GM21367 (cell line): ENCODE results near the gene SULT4A1.
A peak's percentile ranks its signal among the peaks of the same experiment; 100 is the strongest.

ENCODE experiments used
- ATAC-seq: cut with Tn5 transposase; IDR thresholded peaks from one replicate; pipeline ENCODE4 v1.9.1; 2021; ENCODE audit not compliant: unreplicated experiment

SULT4A1 gene

DNA sequence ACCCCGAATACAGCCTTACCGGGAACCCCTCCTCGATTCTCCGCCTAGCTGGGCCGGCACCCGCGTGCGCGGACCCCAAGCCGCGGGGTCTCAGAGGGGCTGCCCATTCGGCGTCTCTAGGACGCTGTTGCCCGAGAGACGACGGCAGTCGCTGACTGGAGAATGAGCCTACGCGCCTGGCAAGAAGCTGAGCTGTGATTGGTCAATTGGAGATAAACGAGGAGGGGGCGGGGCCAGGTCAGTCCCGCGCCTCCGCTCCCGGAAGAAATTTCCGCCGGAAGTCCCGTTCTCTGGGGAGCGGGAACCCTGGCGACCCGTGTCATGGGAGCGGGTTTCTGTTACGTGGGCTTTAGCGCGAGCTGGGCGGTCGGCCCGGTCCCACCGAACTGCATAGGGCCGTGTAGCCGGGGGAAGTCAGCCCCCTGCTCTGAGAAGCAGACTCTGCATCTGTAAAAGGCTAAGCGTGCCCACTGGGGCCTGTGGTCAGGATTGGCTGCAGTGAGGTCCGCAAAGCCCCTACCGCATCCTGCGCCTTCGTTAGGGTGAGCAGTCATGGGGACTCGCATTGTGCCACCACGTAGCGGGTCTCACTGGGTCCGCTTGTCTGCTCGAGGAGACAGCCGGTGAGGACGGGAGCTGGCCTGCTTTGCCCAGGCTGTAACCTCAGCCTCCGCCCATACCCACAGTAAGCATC, 50.0 kb downstream of the SULT4A1 start, which contains the start of gene EFCAB6:
Gene EFCAB6, minus strand, starts transcription at position 157 of the 694 bp plus-strand sequence. CDS start 29,987 bp downstream, outside the sequence.
- ATAC-seq: peak; percentile 68

- ATAC-seq: no peak
These were observed 50.5 kb downstream of the SULT4A1 start for GRCh38 chr22:43811777-43812148.

- no peak for ATAC-seq
These were observed 59.3 kb downstream of the SULT4A1 start for GRCh38 chr22:43802897-43803495.

DNA sequence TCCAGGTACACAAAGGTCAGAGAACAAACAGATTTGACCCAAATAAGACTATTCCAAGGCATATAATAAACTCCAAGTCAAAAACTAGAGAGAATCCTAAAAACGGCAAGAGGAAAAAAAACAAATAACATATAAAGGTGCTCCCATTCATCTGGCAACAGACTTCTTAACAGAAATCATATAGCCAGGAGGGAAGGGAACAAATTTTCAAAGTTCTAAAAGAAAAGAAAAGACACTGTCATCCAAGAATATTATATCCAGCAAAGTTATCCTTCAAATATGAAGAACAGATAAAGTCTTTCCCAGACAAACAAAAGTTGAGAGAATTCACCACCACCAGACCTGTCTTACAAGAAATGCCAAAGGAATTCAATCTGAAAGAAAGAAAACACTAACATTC, 61.3 kb downstream of the SULT4A1 start:
- no peak for ATAC-seq

DNA sequence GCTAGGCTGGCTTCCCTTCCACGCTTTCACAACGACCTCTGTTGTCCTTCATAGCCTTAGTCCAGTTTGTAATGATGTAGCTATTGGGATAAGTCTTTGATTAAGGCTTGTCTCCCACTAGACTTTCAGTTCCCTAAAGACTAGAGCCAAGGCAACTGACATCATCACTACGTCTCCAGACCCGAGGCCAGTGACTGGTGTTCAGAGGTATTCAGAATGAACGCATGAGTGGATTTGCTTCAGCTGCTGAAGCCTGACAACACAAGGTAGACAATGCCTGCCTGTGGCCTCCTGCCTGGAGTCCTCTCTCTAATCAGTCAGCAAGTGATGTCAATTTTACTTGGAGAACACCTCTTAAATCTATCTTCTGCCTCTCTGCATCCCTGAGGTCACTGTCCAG, 63.8 kb downstream of the SULT4A1 start:
- ATAC-seq: no peak

GRCh38 chr22:43796567-43796966, 65.7 kb downstream of the SULT4A1 start:
- ATAC-seq: no peak

GRCh38 chr22:43795320-43795719, 67.0 kb downstream of the SULT4A1 start:
- no peak for ATAC-seq

DNA sequence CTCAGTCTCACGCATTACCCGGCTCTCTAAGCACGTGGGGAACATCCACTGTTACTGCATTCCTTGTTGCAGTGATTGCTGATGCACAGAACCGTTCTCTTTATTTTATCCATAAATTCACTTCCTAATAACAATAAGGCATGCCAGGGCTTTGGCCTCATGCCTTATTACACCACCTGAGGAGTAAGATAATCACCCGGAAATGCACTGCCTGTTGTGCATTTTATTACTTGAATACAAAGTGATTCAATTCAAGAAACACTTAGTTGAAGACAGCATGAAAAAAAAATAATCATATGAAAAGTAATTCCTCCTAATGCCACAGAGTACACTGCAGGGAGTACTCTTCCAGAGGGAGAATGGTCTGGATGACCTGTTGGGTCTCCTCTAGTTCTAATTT, 69.4 kb downstream of the SULT4A1 start:
- no peak for ATAC-seq

GRCh38 chr22:43789452-43789851, 72.9 kb downstream of the SULT4A1 start:
- no peak for ATAC-seq

DNA sequence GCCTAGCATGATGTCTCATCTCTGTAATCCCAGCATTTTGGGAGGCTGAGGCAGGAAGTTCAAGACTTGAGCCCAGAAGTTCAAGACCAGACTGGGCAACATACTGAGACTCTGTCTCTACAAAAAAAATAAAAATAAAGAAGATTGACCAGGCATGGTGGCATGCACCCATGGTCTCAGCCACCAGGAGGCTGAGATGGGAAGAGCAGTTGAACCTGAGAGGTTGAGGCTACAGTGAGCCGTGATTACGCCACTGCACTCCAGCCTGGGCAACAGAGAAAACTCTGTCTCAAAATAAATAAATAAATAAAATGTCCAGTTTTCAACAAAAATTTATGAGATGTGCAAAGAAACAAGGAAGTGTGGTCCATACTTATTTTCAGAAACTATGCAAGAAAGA, 78.5 kb downstream of the SULT4A1 start:
- no peak for ATAC-seq

DNA sequence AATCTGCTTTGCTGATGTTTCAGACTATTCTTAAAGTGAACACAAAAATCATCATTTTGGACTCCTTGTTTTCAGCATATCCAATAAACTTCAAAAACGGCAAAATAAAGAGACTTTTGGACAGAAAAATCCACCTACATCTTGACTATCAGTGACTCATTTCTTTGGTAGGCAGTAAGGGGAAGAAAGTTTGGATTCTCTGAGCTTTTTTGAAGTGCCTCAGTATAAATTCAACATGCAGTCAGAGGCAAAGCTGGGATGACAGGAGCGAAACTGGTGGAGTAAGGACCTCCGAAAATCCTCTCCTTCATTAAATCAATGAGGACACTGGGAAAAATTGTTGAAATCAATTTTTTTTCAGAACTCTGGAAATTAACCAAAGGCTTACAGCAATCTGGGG, 79.9 kb downstream of the SULT4A1 start:
- ATAC-seq: no peak

DNA sequence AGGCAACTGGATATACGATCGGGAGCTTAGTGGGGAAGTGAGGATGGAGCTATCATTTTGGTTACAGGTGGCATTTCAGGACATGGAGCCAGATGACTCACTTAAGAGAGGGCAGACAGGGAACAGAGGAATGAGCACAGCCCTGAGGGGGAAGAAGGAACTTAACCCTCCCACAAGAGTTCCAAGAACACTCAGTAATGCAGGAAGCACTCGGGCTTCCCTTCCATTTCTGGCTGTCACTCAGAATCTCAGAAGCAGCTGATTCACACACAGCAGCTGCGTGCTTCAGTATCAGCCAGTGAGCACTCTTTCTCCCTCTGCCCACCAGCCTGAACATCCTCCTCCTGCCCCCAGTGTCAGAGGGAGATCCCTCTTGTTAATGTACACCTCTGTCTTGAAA, 85.0 kb downstream of the SULT4A1 start:
- ATAC-seq: no peak

DNA sequence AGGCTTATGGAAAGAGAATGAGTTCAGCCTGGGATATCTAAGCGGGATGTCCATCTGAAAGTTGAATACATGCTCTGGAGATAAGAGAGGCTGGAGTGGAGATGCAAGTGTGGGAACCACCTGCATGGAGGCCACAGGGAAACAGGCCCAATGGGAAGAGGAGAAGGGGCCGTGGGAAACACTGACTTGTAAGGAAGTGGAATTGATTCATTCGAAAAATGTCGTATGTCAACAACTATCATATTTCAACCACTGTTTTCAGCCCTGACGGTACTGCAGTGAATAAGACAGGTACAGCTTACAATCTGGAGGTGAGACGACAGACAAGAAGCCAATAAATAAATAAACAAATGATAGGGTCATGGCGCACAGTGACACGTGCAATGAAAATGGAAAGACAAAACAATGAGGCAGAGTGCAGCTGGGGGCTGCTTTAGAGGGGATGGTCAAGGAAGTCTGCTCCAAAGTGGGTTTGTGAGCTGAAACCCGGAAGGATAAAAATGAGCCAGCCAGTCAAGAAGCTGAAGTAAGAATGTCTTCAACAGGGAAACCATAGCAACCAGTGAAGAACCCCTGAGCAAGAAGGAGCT, 86.1 kb downstream of the SULT4A1 start:
- ATAC-seq: no peak
